Kidney (tissue), 14 donors: Measurements from ENCODE around the gene NAA40. TPM values are rescaled to one million over a fixed set of nuclear protein-coding genes. Genes with fewer than 3 reads are reported as not detected.

Source experiments
- DNase-seq, 5 donors: peaks; one replicate each; pipeline ENCODE4 v3.0.0-alpha.2; 2013 to 2020
- FAIRE-seq: peaks from 2 replicates; lab custom pipeline; 2012; peaks lifted over from hg19 to GRCh38; lab: Jason Lieb, UNC
- H3K27ac ChIP-seq, 2 donors: one replicate each; pipeline ENCODE4 v1.7.0; 2013; ENCODE audit warnings: low read depth in 2 of 2, low read length in 2 of 2, inconsistent platforms in 1 of 2
- H3K27me3 ChIP-seq: one replicate; pipeline ENCODE4 v1.7.1; 2013; ENCODE audit warnings: low read length, inconsistent platforms; ENCODE audit not compliant: control insufficient read depth, insufficient read depth
- H3K36me3 ChIP-seq, 3 donors: one replicate each; pipeline versions ENCODE4 v1.7.0 to v1.7.1; 2013; ENCODE audit warnings: low read length in 3 of 3, control low read depth in 1 of 3, inconsistent platforms in 1 of 3; ENCODE audit not compliant: insufficient read depth in 3 of 3, control insufficient read depth in 2 of 3
- H3K4me1 ChIP-seq, 3 donors: one replicate each; pipeline versions ENCODE4 v1.7.0 to v1.7.1; 2013; ENCODE audit warnings: low read length in 3 of 3, inconsistent platforms in 1 of 3, low read depth in 1 of 3; ENCODE audit not compliant: control insufficient read depth in 2 of 3, insufficient read depth in 2 of 3
- H3K4me3 ChIP-seq, 3 donors: one replicate each; pipeline versions ENCODE4 v1.7.0 to v1.8.1; 2013; ENCODE audit warnings: low read length in 3 of 3, control low read depth in 1 of 3, inconsistent platforms in 1 of 3
- H3K9ac ChIP-seq, 3 donors: one replicate each; pipeline versions ENCODE4 v1.7.0 to v1.7.1; 2013; ENCODE audit warnings: low read length in 3 of 3, control low read depth in 1 of 3, inconsistent platforms in 1 of 3
- H3K9me3 ChIP-seq, 3 donors: one replicate each; pipeline versions ENCODE4 v1.7.0 to v1.7.1; 2013; ENCODE audit warnings: low read length in 3 of 3, control low read depth in 1 of 3, inconsistent platforms in 1 of 3; ENCODE audit not compliant: control insufficient read depth in 2 of 3, insufficient read depth in 1 of 3
- intact Hi-C: fragments of 100-400 bp; cut with DNase I; formaldehyde crosslinking; loops from one replicate; pipeline ENCODE4 v1.11.1; 2022
- polyA plus RNA-seq: library from polyadenylated mRNA; stranded (reverse); fragments of 350-450 nt; fragmentation: Illumina TruSeq; extraction: RNeasy Lipid Tissue Mini Kit (QIAGEN cat#74804); gene quantifications from one replicate; pipeline ENCODE4 v1.2.3, GENCODE V29; 2014; ENCODE audit warnings: low read depth, low replicate concordance; ENCODE audit not compliant: insufficient read depth
- total RNA-seq: library from RNA; stranded (reverse); fragmentation: NEBNext Ultra II Directional; extraction: Animal tissue kit (Norgen Biotek cat#: 25700); gene quantifications from one replicate; pipeline ENCODE4 v1.2.1, GENCODE V29; 2021
- TF ChIP-seq, protein P1 (sequence below): IDR thresholded peaks from 3 replicates; pipeline ENCODE4 v1.5.1; 2012; ENCODE audit warnings: mild to moderate bottlenecking, moderate library complexity, borderline replicate concordance; ENCODE audit not compliant: insufficient read depth; ENCODE audit errors: extremely low read depth
- donor health status: control.
- donor health status: control.
- donor health status: control.
- donor health status: control.
- donor health status: control.
- donor health status: DM: yes; HTN: yes; CAD: no.
- donor health status: Normal renal cell carcinoma (clear cell type).

The NAA40 gene
- total and polyA plus RNA-seq, 2 donors from 2014 or later = 11.8 to 27.2 TPM

DNA sequence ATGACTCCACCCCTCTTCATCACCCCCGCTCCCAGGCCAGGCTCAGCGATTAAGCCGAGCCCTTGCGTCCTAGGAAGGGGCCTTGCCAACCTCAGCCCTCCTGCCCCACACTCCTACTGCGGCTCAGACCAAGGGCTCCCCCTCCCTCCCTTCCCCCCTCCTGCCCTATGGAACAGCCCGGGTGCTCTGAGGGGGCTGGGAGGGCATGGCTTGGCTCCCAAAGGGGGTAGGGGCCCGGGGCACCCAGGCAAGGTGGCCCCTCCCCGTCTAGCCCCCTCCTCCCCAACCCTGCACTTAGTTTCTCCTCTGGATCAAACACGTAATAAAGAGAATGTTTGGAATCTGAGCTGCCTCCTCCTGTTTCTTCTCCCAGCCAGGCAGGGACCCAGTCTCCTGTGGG lies 28.1 kb upstream of the NAA40 start:
- intact Hi-C loops = no loop called here
- H3K36me3 ChIP-seq = peaks cover 0 to 8% (median 7%) of the 10 kb centered on the region in 3 donors
- no peak overlapping the region for H3K27ac ChIP-seq

DNA sequence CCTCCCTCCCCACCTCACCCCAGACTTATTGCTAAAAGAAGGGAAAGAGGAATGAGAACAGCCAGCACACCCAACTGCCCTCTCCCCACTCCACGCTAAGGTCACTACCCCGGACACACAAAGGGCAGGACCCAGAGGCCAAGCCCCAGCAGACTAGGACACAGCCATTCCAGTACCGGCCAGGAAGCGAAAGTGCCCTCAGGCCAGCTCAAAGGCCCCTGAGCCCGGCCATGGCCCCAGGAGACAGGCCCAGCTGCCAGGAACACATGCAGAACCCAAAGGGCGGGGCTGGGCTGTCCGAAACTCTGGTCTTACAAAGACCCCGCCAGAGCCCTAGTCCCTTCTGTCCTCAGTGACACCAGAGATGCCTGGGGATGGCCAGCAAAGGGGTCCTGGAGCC lies 27.4 kb upstream of the NAA40 start:
- no peak overlapping the region for H3K9ac ChIP-seq
- DNase-seq = peak in 2 of 5 donors; percentile 65 to 68
- no peak overlapping the region for H3K27ac ChIP-seq
- no peaks in the 10 kb centered on the region for H3K9me3 ChIP-seq
- TF ChIP-seq, protein P1, sequence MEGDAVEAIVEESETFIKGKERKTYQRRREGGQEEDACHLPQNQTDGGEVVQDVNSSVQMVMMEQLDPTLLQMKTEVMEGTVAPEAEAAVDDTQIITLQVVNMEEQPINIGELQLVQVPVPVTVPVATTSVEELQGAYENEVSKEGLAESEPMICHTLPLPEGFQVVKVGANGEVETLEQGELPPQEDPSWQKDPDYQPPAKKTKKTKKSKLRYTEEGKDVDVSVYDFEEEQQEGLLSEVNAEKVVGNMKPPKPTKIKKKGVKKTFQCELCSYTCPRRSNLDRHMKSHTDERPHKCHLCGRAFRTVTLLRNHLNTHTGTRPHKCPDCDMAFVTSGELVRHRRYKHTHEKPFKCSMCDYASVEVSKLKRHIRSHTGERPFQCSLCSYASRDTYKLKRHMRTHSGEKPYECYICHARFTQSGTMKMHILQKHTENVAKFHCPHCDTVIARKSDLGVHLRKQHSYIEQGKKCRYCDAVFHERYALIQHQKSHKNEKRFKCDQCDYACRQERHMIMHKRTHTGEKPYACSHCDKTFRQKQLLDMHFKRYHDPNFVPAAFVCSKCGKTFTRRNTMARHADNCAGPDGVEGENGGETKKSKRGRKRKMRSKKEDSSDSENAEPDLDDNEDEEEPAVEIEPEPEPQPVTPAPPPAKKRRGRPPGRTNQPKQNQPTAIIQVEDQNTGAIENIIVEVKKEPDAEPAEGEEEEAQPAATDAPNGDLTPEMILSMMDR = no peak
- peaks cover 0 to 9% (median 0%) of the 10 kb centered on the region in 3 donors for H3K4me1 ChIP-seq
- intact Hi-C loops = no loop called here
- no peak overlapping the region for H3K4me3 ChIP-seq
- H3K27me3 ChIP-seq = no peaks in the 10 kb centered on the region
- no peak for FAIRE-seq
- peaks cover 0 to 8% (median 7%) of the 10 kb centered on the region in 3 donors for H3K36me3 ChIP-seq

More for the DNA sequence above, 28.1 kb upstream of the NAA40 start:
- Histone ChIP-seq H3K4me1 (peaks cover 0 to 3% (median 0%) of the 10 kb centered on the region in 3 donors), H3K9me3 (no peaks in the 10 kb centered on the region), H3K9ac (no peak overlapping the region), H3K27me3 (no peaks in the 10 kb centered on the region), H3K4me3 (no peak overlapping the region)
- FAIRE-seq (no peak), DNase-seq (peak in 3 of 5 donors; percentile 32 to 71 (median 68))
- TF ChIP-seq, protein P1 = no peak

DNA sequence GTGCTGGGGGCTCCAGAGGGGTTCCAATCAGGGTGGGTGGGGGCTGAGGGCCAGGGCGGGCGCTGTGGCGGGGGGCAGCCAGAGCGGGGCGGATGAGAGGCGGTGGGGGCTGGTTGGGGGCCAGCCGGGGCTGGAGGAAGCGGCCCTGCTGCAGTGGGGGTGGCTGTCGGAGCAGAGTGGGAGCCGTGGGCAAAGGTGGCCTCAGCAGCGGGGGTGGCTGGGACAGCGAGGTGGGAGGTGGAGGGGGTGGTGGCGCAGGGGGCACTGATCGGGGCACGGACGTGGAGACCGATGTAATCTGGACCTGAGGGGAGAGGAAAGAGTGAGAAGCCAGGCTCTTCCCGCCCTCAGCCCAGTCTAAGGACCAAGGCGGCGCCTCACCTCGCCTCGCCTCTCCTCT lies 26.9 kb upstream of the NAA40 start:
- Histone ChIP-seq H3K4me3 (no peak overlapping the region), H3K9me3 (no peaks in the 10 kb centered on the region), H3K4me1 (peaks cover 0 to 12% (median 0%) of the 10 kb centered on the region in 3 donors), H3K36me3 (peaks cover 0 to 7% (median 6%) of the 10 kb centered on the region in 3 donors), H3K9ac (no peak overlapping the region), H3K27me3 (no peaks in the 10 kb centered on the region), H3K27ac (no peak overlapping the region)
- DNase-seq (peak in 1 of 5 donors; percentile 68), FAIRE-seq (no peak)
- intact Hi-C loops = no loop called here
- TF ChIP-seq, protein P1 = no peak

DNA sequence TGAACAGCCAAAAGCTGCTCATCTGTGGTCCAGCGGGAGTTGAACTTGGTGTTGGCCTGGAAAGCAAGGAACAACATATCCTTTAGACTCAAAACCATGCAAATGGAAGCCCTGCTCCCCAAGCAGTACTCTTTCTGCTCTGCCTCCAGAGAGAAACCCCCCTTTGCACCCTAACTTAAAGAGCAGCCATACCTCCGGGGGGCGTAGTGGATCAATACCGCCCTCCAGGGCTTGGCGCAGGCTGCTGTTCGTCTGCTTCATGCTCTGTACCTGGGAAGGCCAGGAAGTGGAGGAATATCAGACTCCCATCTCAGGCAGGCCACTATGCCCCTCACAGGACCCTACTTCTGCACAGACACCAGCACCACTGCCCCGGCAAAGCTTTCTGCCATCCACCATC lies 26.1 kb upstream of the NAA40 start:
- Histone ChIP-seq H3K9me3 (no peaks in the 10 kb centered on the region), H3K4me1 (peaks cover 0 to 14% (median 0%) of the 10 kb centered on the region in 3 donors), H3K9ac (no peak overlapping the region), H3K27ac (no peak overlapping the region), H3K27me3 (no peaks in the 10 kb centered on the region), H3K4me3 (no peak overlapping the region), H3K36me3 (peaks cover 0 to 3% (median 2%) of the 10 kb centered on the region in 3 donors)
- FAIRE-seq (no peak), DNase-seq (no peak)
- intact Hi-C loops = no loop called here
- TF ChIP-seq, protein P1 = no peak
